ENCODE results near the gene OLFML3. TPM values are rescaled to one million over a fixed set of nuclear protein-coding genes. Genes with fewer than 3 reads are reported as not detected.

OLFML3 gene
- total RNA-seq, 1 experiment from 2014 or later = 0.52 TPM

GRCh38 chr1:113930499-113931161 lies 48.6 kb upstream of the OLFML3 start:
- Histone ChIP-seq H4K20me1 (ENCODE audit: insufficient read depth) (peaks cover 24% of the 10 kb centered on the region), H3K79me2 (ENCODE audit: low read depth) (peaks cover 58% of the 10 kb centered on the region), H3K9me2 (ENCODE audit: insufficient read depth) (no peaks in the 10 kb centered on the region), H3K4me2 (peak overlapping the region; percentile 84), H3K27ac (peak overlapping the region; percentile 38; the same call in 1 of the 2 replicates), H3F3A (ENCODE audit: insufficient read depth, low read depth) (peaks cover 24% of the 10 kb centered on the region; the same call in 1 of the 2 replicates), H3K36me3 (ENCODE audit: low read depth) (no peaks in the 10 kb centered on the region), H3K4me1 (replicated peaks; ENCODE audit: insufficient read depth) (peaks cover 33% of the 10 kb centered on the region), H3K9me3 (ENCODE audit: insufficient read depth, low read depth) (no peaks in the 10 kb centered on the region), H3K27me3 (ENCODE audit: insufficient read depth, low read depth) (no peaks in the 10 kb centered on the region), H3K4me3 (peak overlapping the region; percentile 93), H2AFZ (peak overlapping the region; percentile 98)
- CTCF ChIA-PET = interaction anchor here (0.6 to 1.1 kb wide), 3 partner anchors 59 to 131 kb away, joined by 3 to 6 read pairs (median 3); no protein-coding TSS in a partner anchor
- TSS peak; percentile 34 for BruUV-seq (replicated peaks)
- peak; percentile 33 to 62 for DNase-seq
- POLR2A ChIA-PET (ENCODE audit: unreplicated experiment) = interaction anchor here (0.5 to 1.3 kb wide), 5 partner anchors 13 to 170 kb away, joined by 3 to 53 read pairs (median 5); partner anchors contain the start of gene AP4B1
- intact Hi-C loops (cut with micrococcal nuclease; ENCODE audit: unreplicated experiment) = no loop called here
- TF ChIP-seq EZH2 (IDR thresholded peaks at IDR 0.05; ENCODE audit: low read depth) (no peak), CTCF (conservative IDR thresholded peaks at IDR 0.05) (no peak)

GRCh38 chr1:113931451-113931851 lies 47.8 kb upstream of the OLFML3 start:
- Histone ChIP-seq H3K4me3 (peak overlapping the region; percentile 93; the same call in 1 of the 2 replicates), H3K27me3 (ENCODE audit: insufficient read depth, low read depth) (no peaks in the 10 kb centered on the region), H3F3A (ENCODE audit: insufficient read depth, low read depth) (peaks cover 24% of the 10 kb centered on the region; the same call in 1 of the 2 replicates), H3K9me3 (ENCODE audit: insufficient read depth, low read depth) (no peaks in the 10 kb centered on the region), H4K20me1 (ENCODE audit: insufficient read depth) (peaks cover 30% of the 10 kb centered on the region), H3K27ac (peak overlapping the region; percentile 38), H3K9me2 (ENCODE audit: insufficient read depth) (no peaks in the 10 kb centered on the region), H3K4me2 (peak overlapping the region; percentile 84), H2AFZ (no peak overlapping the region), H3K4me1 (replicated peaks; ENCODE audit: insufficient read depth) (peaks cover 33% of the 10 kb centered on the region), H3K79me2 (ENCODE audit: low read depth) (peaks cover 67% of the 10 kb centered on the region), H3K36me3 (ENCODE audit: low read depth) (peaks cover 1% of the 10 kb centered on the region; the same call in 1 of the 2 replicates)
- TF ChIP-seq EZH2 (IDR thresholded peaks at IDR 0.05; ENCODE audit: low read depth) (no peak), CTCF (conservative IDR thresholded peaks at IDR 0.05) (no peak)
- CTCF ChIA-PET = interaction anchor here (0.6 to 1.1 kb wide), 2 partner anchors 80 to 95 kb away, joined by 3 to 9 read pairs; no protein-coding TSS in a partner anchor
- intact Hi-C loops (cut with micrococcal nuclease; ENCODE audit: unreplicated experiment) = no loop called here
- POLR2A ChIA-PET (ENCODE audit: unreplicated experiment) = interaction anchor here (0.5 to 1.3 kb wide), 5 partner anchors 27 to 1069 kb away, joined by 3 to 7 read pairs (median 6); partner anchors contain the start of genes AP4B1 and RSBN1
- no TSS peak for BruUV-seq (replicated peaks)
- peak in 1 of 2 experiments; percentile 78 for DNase-seq

- no peaks in the 10 kb centered on the region for H3K9me3 ChIP-seq (ENCODE audit: insufficient read depth, low read depth)
- H4K20me1 ChIP-seq (ENCODE audit: insufficient read depth) = peaks cover 41% of the 10 kb centered on the region
- no peak overlapping the region for H3K27ac ChIP-seq
- H3K4me3 ChIP-seq = no peak overlapping the region
- no peak overlapping the region for H3K4me2 ChIP-seq
- intact Hi-C loops (cut with micrococcal nuclease; ENCODE audit: unreplicated experiment) = no loop called here
- H3K36me3 ChIP-seq (ENCODE audit: low read depth) = peaks cover 6% of the 10 kb centered on the region; the same call in 1 of the 2 replicates
- H3K79me2 ChIP-seq (ENCODE audit: low read depth) = peaks cover 90% of the 10 kb centered on the region
- no peaks in the 10 kb centered on the region for H3K27me3 ChIP-seq (ENCODE audit: insufficient read depth, low read depth)
- ChIA-PET CTCF (interaction anchor here (0.6 kb wide), 1 partner anchor 12 kb away, joined by 5 read pairs; no protein-coding TSS in a partner anchor), POLR2A (ENCODE audit: unreplicated experiment) (interaction anchor here (0.6 kb wide), 1 partner anchor 20 kb away, joined by 5 read pairs; no protein-coding TSS in a partner anchor)
- H2AFZ ChIP-seq = no peak overlapping the region
- no TSS peak for BruUV-seq (replicated peaks)
- no peaks in the 10 kb centered on the region for H3K9me2 ChIP-seq (ENCODE audit: insufficient read depth)
- DNase-seq = no peak
- peaks cover 16% of the 10 kb centered on the region for H3F3A ChIP-seq (ENCODE audit: insufficient read depth, low read depth)
- TF ChIP-seq EZH2 (IDR thresholded peaks at IDR 0.05; ENCODE audit: low read depth) (no peak), CTCF (conservative IDR thresholded peaks at IDR 0.05) (no peak)
- peaks cover 19% of the 10 kb centered on the region for H3K4me1 ChIP-seq (replicated peaks; ENCODE audit: insufficient read depth)
Observed at GRCh38 chr1:113934006-113934405, 45.3 kb upstream of the OLFML3 start.
